Measurements from ENCODE around the gene NAT8. TPM values are rescaled to one million over a fixed set of nuclear protein-coding genes. Genes with fewer than 3 reads are reported as not detected.

NAT8 gene
- total RNA-seq, 2 donors from 2014 or later, result not detected

Other genes starting within 250 kb of the NAT8 start
- 10 to 100 TPM; 27.1 to 27.7 TPM for gene TPRKB, start 94.9 kb upstream of the NAT8 start, total RNA-seq
- 10 to 100 TPM; 17.0 to 17.3 TPM for gene DUSP11, start 137.7 kb upstream of the NAT8 start, total RNA-seq
- gene C2orf78, start 141.8 kb upstream of the NAT8 start, total RNA-seq, result not detected
- 10 to 100 TPM; 32.4 to 38.7 TPM for gene STAMBP, start 186.5 kb upstream of the NAT8 start, total RNA-seq